ENCODE data around the gene OSBPL8. TPM values are rescaled to one million over a fixed set of nuclear protein-coding genes. Genes with fewer than 3 reads are reported as not detected.

Gene OSBPL8
- total and polyA plus RNA-seq, 4 donors, result 6.9 to 32.5 (median 22.9) TPM

DNA sequence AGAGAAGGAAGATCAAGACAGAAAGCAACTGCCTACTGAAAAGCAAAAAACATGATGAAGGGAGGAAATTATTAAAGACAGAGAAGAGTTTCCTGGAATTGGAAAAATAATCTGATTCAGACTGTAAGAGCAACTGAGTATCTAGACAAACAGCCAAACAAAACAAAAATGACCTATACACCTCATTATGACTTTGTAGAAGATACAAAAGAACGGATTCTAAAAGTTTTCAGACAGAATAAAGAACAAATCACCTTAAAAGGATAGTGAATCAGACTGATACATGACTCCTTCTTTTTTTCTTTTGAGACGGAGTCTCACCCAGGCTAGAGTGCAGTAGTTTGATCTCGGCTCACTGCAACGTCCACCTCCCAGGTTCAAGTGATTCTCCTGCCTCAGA lies 10.4 kb downstream of the OSBPL8 start:
- Histone ChIP-seq H3K9me3 (ENCODE audit: control insufficient read depth in 4 of 4, low read length in 3 of 4) (no peaks in the 10 kb centered on the region), H3K27ac (ENCODE audit: low read depth in 1 of 2, low read length in 2 of 2) (no peak overlapping the region), H3K9ac (ENCODE audit: low read depth in 1 of 2, low read length in 2 of 2) (no peak overlapping the region), H3K27me3 (ENCODE audit: control insufficient read depth in 4 of 4, insufficient read depth in 4 of 4, low read length in 3 of 4) (no peaks in the 10 kb centered on the region), H3K36me3 (ENCODE audit: control insufficient read depth in 4 of 4, insufficient read depth in 3 of 4, low read depth in 1 of 4, low read length in 3 of 4) (no peaks in the 10 kb centered on the region), H3K4me3 (ENCODE audit: low read depth in 1 of 3, low read length in 3 of 3) (no peak overlapping the region), H3K4me1 (ENCODE audit: control insufficient read depth in 4 of 4, insufficient read depth in 4 of 4, low read length in 3 of 4) (peaks cover 0 to 15% (median 4%) of the 10 kb centered on the region in 4 donors)
- 81% methylated on average over 4 of the region's 4 CpGs for WGBS
- TF ChIP-seq JUND (IDR thresholded peaks at IDR 0.05) (no peak), NR2F2 (IDR thresholded peaks at IDR 0.05) (no peak), RAD21 (IDR thresholded peaks at IDR 0.05) (no peak)
- TF ChIP-seq, protein P1, sequence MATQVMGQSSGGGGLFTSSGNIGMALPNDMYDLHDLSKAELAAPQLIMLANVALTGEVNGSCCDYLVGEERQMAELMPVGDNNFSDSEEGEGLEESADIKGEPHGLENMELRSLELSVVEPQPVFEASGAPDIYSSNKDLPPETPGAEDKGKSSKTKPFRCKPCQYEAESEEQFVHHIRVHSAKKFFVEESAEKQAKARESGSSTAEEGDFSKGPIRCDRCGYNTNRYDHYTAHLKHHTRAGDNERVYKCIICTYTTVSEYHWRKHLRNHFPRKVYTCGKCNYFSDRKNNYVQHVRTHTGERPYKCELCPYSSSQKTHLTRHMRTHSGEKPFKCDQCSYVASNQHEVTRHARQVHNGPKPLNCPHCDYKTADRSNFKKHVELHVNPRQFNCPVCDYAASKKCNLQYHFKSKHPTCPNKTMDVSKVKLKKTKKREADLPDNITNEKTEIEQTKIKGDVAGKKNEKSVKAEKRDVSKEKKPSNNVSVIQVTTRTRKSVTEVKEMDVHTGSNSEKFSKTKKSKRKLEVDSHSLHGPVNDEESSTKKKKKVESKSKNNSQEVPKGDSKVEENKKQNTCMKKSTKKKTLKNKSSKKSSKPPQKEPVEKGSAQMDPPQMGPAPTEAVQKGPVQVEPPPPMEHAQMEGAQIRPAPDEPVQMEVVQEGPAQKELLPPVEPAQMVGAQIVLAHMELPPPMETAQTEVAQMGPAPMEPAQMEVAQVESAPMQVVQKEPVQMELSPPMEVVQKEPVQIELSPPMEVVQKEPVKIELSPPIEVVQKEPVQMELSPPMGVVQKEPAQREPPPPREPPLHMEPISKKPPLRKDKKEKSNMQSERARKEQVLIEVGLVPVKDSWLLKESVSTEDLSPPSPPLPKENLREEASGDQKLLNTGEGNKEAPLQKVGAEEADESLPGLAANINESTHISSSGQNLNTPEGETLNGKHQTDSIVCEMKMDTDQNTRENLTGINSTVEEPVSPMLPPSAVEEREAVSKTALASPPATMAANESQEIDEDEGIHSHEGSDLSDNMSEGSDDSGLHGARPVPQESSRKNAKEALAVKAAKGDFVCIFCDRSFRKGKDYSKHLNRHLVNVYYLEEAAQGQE (IDR thresholded peaks at IDR 0.05), result no peak
- DNase-seq (ENCODE audit: low spot score), result no peak

DNA sequence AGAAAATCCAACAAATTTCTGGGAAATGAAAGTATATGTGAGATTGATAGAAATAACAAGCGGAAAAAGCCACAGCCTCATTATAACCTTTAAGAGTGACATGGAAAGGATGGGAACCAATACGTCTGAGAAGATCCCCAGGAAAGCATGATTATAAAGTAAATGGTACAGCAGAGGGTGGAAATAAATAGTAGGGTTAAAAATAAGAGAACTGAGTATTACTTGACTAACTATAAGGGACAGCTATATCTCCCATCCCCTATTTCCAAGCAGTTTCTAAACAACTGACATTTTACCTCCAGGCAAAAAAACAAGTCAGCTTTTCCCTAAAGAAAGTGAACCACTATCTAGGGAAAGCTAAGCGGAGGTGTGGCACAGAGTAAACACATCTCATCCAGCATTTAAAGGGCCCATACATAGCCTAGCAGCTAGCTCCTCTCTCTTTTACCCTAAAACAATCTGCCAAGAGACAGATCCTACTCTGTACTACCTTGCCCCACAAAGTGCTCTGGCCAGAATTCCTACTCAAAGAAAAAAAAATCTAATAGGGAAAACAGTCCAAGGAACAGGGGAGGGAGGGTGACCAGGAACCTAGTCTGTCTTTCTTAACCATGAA lies 11.2 kb downstream of the OSBPL8 start:
- WGBS, result 85% methylated on average over 3 of the region's 3 CpGs
- Histone ChIP-seq H3K27me3 (ENCODE audit: control insufficient read depth in 4 of 4, insufficient read depth in 4 of 4, low read length in 3 of 4) (no peaks in the 10 kb centered on the region), H3K9ac (ENCODE audit: low read depth in 1 of 2, low read length in 2 of 2) (no peak overlapping the region), H3K4me1 (ENCODE audit: control insufficient read depth in 4 of 4, insufficient read depth in 4 of 4, low read length in 3 of 4) (peaks cover 0 to 15% (median 4%) of the 10 kb centered on the region in 4 donors), H3K4me3 (ENCODE audit: low read depth in 1 of 3, low read length in 3 of 3) (no peak overlapping the region), H3K27ac (ENCODE audit: low read depth in 1 of 2, low read length in 2 of 2) (no peak overlapping the region), H3K36me3 (ENCODE audit: control insufficient read depth in 4 of 4, insufficient read depth in 3 of 4, low read depth in 1 of 4, low read length in 3 of 4) (no peaks in the 10 kb centered on the region), H3K9me3 (ENCODE audit: control insufficient read depth in 4 of 4, low read length in 3 of 4) (no peaks in the 10 kb centered on the region)
- DNase-seq (ENCODE audit: low spot score), result no peak
- TF ChIP-seq ATF3 (IDR thresholded peaks at IDR 0.05) (no peak), JUND (IDR thresholded peaks at IDR 0.05) (no peak), FOXA1 (IDR thresholded peaks at IDR 0.05) (no peak), RXRA (IDR thresholded peaks at IDR 0.05) (no peak), NR2F2 (IDR thresholded peaks at IDR 0.05) (no peak), ZBTB33 (IDR thresholded peaks at IDR 0.05) (no peak), TAF1 (conservative IDR thresholded peaks at IDR 0.05) (no peak), HNF4G (IDR thresholded peaks at IDR 0.05) (no peak), FOXA2 (IDR thresholded peaks at IDR 0.05) (no peak), HNF4A (conservative IDR thresholded peaks at IDR 0.05) (no peak), SP1 (IDR thresholded peaks at IDR 0.05) (no peak)

DNA sequence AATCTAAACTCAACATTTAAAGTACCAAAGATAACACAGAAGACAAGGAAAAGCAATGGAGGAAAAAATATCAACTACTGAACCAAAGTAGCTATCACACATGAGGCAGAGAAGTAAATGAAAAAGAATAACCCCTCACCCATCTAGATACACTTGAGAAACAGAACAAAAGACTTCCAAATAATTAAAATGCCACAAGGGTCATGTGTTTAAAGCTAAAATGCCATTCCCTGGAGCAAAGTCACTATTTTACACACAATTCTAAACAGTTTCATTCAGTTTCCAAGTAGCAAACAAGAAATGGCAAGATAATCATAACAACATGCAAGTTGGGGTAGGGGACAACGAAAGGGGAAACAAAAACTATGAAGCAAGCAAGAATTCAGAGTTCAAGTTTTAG lies 12.0 kb downstream of the OSBPL8 start:
- Histone ChIP-seq H3K9ac (ENCODE audit: low read depth in 1 of 2, low read length in 2 of 2) (no peak overlapping the region), H3K27me3 (ENCODE audit: control insufficient read depth in 4 of 4, insufficient read depth in 4 of 4, low read length in 3 of 4) (no peaks in the 10 kb centered on the region), H3K9me3 (ENCODE audit: control insufficient read depth in 4 of 4, low read length in 3 of 4) (no peaks in the 10 kb centered on the region), H3K4me3 (ENCODE audit: low read depth in 1 of 3, low read length in 3 of 3) (no peak overlapping the region), H3K36me3 (ENCODE audit: control insufficient read depth in 4 of 4, insufficient read depth in 3 of 4, low read depth in 1 of 4, low read length in 3 of 4) (no peaks in the 10 kb centered on the region), H3K27ac (ENCODE audit: low read depth in 1 of 2, low read length in 2 of 2) (no peak overlapping the region), H3K4me1 (ENCODE audit: control insufficient read depth in 4 of 4, insufficient read depth in 4 of 4, low read length in 3 of 4) (peaks cover 0 to 15% (median 4%) of the 10 kb centered on the region in 4 donors)
- TF ChIP-seq HNF4G (IDR thresholded peaks at IDR 0.05) (no peak), CTCF (IDR thresholded peaks at IDR 0.05; ENCODE audit: low read depth, low read length, missing input control) (no peak), GABPA (IDR thresholded peaks at IDR 0.05 in 1 of 2, conservative IDR thresholded peaks at IDR 0.05 in 1 of 2) (no peak), YY1 (IDR thresholded peaks at IDR 0.05) (no peak), SP1 (IDR thresholded peaks at IDR 0.05) (no peak), FOXA1 (IDR thresholded peaks at IDR 0.05) (no peak), RAD21 (IDR thresholded peaks at IDR 0.05) (no peak), TAF1 (conservative IDR thresholded peaks at IDR 0.05) (no peak), ZBTB33 (IDR thresholded peaks at IDR 0.05) (no peak), RXRA (IDR thresholded peaks at IDR 0.05) (no peak), FOXA2 (IDR thresholded peaks at IDR 0.05) (no peak), ATF3 (IDR thresholded peaks at IDR 0.05) (no peak)
- TF ChIP-seq, protein P2, sequence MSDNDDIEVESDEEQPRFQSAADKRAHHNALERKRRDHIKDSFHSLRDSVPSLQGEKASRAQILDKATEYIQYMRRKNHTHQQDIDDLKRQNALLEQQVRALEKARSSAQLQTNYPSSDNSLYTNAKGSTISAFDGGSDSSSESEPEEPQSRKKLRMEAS (IDR thresholded peaks at IDR 0.05), result no peak
- WGBS, result 74% methylated on average over 1 of the region's 1 CpG
- DNase-seq (ENCODE audit: low spot score), result no peak

Data from liver (tissue), 9 donors.